Measurements from ENCODE around the gene SLC47A1. TPM values are rescaled to one million over a fixed set of nuclear protein-coding genes. Genes with fewer than 3 reads are reported as not detected.
A peak's percentile ranks its signal among the peaks of the same experiment; 100 is the strongest.

Gene SLC47A1
- total and polyA plus RNA-seq, 2 of the 8 experiments (the other 6 are each of a cell fraction or from before 2014, with no cell fraction given) = 1.5 to 3.6 TPM

- Histone ChIP-seq H3K4me2 (ENCODE audit: insufficient read depth in 1 of 2, low read depth in 2 of 2, low read length in 2 of 2) (no peak overlapping the region), H3K4me1 (replicated peaks in 1 of 4; ENCODE audit: control insufficient read depth in 3 of 4, insufficient read depth in 4 of 4, low read length in 3 of 4) (peaks cover 0 to 17% (median 7%) of the 10 kb centered on the region in 4 experiments; a peak in 6 of 7 replicates), H2BK5ac (ENCODE audit: low read depth, low read length) (no peak overlapping the region; the same call in 1 of the 2 replicates), H2AK5ac (ENCODE audit: low read depth, low read length) (0 out of 2 replicates have a peak overlapping the region, but pooled peaks have one; percentile 39), H4K5ac (ENCODE audit: insufficient read length, low read depth, low read length) (no peak overlapping the region), H4K91ac (replicated peaks; ENCODE audit: insufficient read length, low read length) (peak overlapping the region; percentile 92), H2BK120ac (replicated peaks; ENCODE audit: low read depth, low read length) (no peak overlapping the region), H3K4me3 (ENCODE audit: extremely low read depth in 1 of 4, insufficient read depth in 2 of 4, low read depth in 3 of 4, low read length in 4 of 4) (no peak overlapping the region), H3K14ac (ENCODE audit: insufficient read length) (peak overlapping the region; percentile 6), H3K9ac (replicated peaks in 1 of 4; ENCODE audit: extremely low read depth in 1 of 4, low read depth in 3 of 4, low read length in 3 of 4) (no peak overlapping the region), H3K79me1 (ENCODE audit: low read depth, low read length) (no peaks in the 10 kb centered on the region), H3K9me3 (ENCODE audit: insufficient read depth in 2 of 2, low read depth in 1 of 2, low read length in 1 of 2) (no peaks in the 10 kb centered on the region), H3K56ac (replicated peaks; ENCODE audit: insufficient read length, low read depth, low read length) (no peak overlapping the region), H2BK12ac (ENCODE audit: low read depth, low read length) (0 out of 2 replicates have a peak overlapping the region, but pooled peaks have one; percentile 39), H3K27ac (ENCODE audit: low read depth, low read length) (no peak overlapping the region), H2AFZ (ENCODE audit: low read length) (no peak overlapping the region), H3K4ac (replicated peaks; ENCODE audit: insufficient read length, low read depth, low read length) (no peak overlapping the region), H3K23ac (ENCODE audit: insufficient read length) (no peak overlapping the region), H2BK20ac (ENCODE audit: low read length) (peak overlapping the region; percentile 67), H3K23me2 (ENCODE audit: low read depth, low read length) (no peaks in the 10 kb centered on the region), H3K79me2 (ENCODE audit: control insufficient read depth in 1 of 2, insufficient read depth in 2 of 2, low read length in 2 of 2) (no peaks in the 10 kb centered on the region), H4K20me1 (replicated peaks in 1 of 2; ENCODE audit: control insufficient read depth in 1 of 2, insufficient read depth in 2 of 2, low read length in 2 of 2) (no peaks in the 10 kb centered on the region), H3K18ac (ENCODE audit: extremely low read depth, low read length) (peak overlapping the region; percentile 6), H4K8ac (ENCODE audit: extremely low read depth, insufficient read depth, low read length) (no peak overlapping the region), H2BK15ac (ENCODE audit: low read length) (no peak overlapping the region), H3K27me3 (replicated peaks in 1 of 4; ENCODE audit: control insufficient read depth in 3 of 4, extremely low read depth in 1 of 4, insufficient read depth in 3 of 4, low read length in 3 of 4) (no peaks in the 10 kb centered on the region), H3K36me3 (ENCODE audit: control insufficient read depth in 2 of 4, insufficient read depth in 4 of 4, low read length in 3 of 4) (no peaks in the 10 kb centered on the region)
- DNase-seq (ENCODE audit: low read depth in 1 of 2, low spot score in 2 of 2) (no peak), FAIRE-seq (no peak)
- ChIA-PET POLR2A (ENCODE audit: partially characterized antibody) (interaction anchor here (0.6 kb wide), 2 partner anchors 14 to 27 kb away, joined by 3 read pairs; no protein-coding TSS in a partner anchor), CTCF (ENCODE audit: partially characterized antibody) (interaction anchor here (0.6 to 1.8 kb wide), 6 partner anchors 9 to 679 kb away, joined by 3 to 5 read pairs (median 3); no protein-coding TSS in a partner anchor)
- WGBS, 2 experiments (ENCODE audit: extremely low coverage in 1 of 2, insufficient coverage in 1 of 2, insufficient read length in 1 of 2, insufficient replicate concordance in 2 of 2, low coverage in 1 of 2, low lambda C conversion rate in 2 of 2, missing lambda C conversion rate in 1 of 2) = 73% methylated on average over 3 of the region's 3 CpGs; no CpG with 5 or more reads in 1 of the 2 experiments
- TF ChIP-seq FOSL1 (IDR thresholded peaks at IDR 0.05; ENCODE audit: insufficient read depth, low read depth, low read length) = no peak
- no peak for TF ChIP-seq ATF2 (IDR thresholded peaks at IDR 0.05; ENCODE audit: low read length)
- no peak for TF ChIP-seq NRF1 (IDR thresholded peaks at IDR 0.05; ENCODE audit: low read depth, low read length)
- TF ChIP-seq NANOG (IDR thresholded peaks at IDR 0.05; ENCODE audit: insufficient read depth, low read depth, low read length, poor library complexity, severe bottlenecking) = no peak
- TF ChIP-seq ASH2L (IDR thresholded peaks at IDR 0.05; ENCODE audit: low read length) = no peak
- TF ChIP-seq KDM1A (IDR thresholded peaks at IDR 0.05; ENCODE audit: borderline replicate concordance, low read length) = no peak
- TF ChIP-seq TEAD4 (IDR thresholded peaks at IDR 0.05; ENCODE audit: low read depth, low read length) = no peak
- TF ChIP-seq BRCA1 (IDR thresholded peaks at IDR 0.05; ENCODE audit: low read depth, low read length) = no peak
- TF ChIP-seq EGR1 (IDR thresholded peaks at IDR 0.05; ENCODE audit: borderline replicate concordance, low read depth, low read length) = no peak
- no peak for TF ChIP-seq SIRT6 (IDR thresholded peaks at IDR 0.05; ENCODE audit: low read length)
- TF ChIP-seq SIX5 (IDR thresholded peaks at IDR 0.05; ENCODE audit: low read depth, low read length) = no peak
- no peak for TF ChIP-seq SRF (IDR thresholded peaks at IDR 0.05; ENCODE audit: low read depth, low read length)
- no peak for TF ChIP-seq TAF1 (IDR thresholded peaks at IDR 0.05; ENCODE audit: low read depth, low read length)
Observed at GRCh38 chr17:19485800-19486340, 47.8 kb upstream of the SLC47A1 start.

Measured in H1 (cell line).